ENCODE data around the gene EDRF1.

DNA sequence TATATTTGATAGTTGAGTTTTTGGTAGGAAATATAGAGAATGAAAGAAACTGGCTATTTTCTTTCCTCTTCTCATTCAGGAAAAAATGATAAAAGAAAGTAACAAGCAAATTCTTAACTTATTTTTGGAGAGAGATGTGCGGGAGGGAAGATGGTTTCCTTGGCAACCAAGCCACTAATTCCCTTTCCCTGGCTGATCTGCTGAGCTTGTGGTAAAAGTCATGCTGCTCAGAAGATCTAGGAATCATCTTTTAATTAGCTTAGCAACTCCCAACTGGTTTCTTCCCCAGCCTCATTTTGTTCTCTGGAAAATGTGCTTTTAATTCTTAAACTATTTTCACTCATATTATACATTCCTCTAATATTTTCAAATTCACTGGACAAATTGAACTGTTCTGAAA, 91.7 kb downstream of the EDRF1 start:
- TF ChIP-seq, protein P1, sequence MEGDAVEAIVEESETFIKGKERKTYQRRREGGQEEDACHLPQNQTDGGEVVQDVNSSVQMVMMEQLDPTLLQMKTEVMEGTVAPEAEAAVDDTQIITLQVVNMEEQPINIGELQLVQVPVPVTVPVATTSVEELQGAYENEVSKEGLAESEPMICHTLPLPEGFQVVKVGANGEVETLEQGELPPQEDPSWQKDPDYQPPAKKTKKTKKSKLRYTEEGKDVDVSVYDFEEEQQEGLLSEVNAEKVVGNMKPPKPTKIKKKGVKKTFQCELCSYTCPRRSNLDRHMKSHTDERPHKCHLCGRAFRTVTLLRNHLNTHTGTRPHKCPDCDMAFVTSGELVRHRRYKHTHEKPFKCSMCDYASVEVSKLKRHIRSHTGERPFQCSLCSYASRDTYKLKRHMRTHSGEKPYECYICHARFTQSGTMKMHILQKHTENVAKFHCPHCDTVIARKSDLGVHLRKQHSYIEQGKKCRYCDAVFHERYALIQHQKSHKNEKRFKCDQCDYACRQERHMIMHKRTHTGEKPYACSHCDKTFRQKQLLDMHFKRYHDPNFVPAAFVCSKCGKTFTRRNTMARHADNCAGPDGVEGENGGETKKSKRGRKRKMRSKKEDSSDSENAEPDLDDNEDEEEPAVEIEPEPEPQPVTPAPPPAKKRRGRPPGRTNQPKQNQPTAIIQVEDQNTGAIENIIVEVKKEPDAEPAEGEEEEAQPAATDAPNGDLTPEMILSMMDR (IDR thresholded peaks at IDR 0.05) = no peak
- TF ChIP-seq POLR2A (IDR thresholded peaks at IDR 0.05) = no peak
